ENCODE measurements around the gene FRG1.
"Not testable (repeated sequence)": the region's sequence is repeated elsewhere in the genome, so short reads cannot be mapped to it uniquely, and the experiment has no call there.

The FRG1 gene

GRCh38 chr4:189940178-189941004 is at the start of gene FRG1:
Gene FRG1, plus strand, starts transcription at chr4:189940872. Its CDS starts 138 bp downstream, at chr4:189941010.
- no peak for DNase-seq

DNA sequence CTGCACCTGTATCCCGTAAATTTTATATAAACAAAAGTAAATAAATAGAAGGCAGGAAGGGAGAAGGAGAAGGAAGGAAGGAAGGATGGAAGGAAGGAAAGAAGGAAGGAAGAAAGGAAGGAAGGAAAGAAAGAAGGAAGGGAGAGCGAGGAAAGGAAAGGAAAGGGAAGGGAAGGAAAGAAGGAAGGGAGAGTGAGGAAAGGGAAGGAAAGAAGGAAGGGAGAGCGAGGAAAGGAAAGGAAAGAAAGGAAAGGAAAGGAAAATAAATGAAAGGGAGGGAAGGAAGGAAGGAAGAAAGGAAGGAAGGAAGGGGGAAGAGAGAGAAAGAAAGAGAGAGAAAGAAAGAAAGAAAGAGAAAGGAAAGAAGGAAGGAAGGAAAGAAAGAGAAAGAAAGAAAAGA is 43.0 kb upstream of the FRG1 start:
- no peak for DNase-seq

DNA sequence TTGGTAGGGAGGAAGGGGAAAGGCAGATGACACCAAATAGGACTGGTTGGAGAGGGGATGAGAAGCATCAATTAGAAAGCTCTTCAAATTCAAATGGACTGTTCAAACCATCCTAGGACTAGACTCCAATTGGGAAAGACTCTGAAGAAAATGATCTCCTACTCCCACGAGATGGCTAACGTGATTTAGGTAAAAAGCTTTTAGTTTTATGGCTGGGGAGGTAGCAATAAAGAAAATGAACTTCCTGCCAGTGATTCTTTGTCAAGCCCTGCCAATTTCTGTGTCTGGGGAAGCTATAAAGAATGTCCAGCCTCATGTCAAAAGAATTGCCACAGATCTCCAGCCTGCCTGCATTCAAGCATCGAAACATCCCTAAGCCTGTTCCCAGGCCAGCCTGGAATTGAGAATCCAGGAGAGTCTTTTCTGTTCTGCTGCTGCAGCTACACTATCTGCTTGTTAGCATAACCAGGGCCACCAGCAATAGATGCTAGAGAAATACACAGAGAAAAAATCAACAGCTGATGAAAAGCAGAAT is 41.1 kb upstream of the FRG1 start:
- DNase-seq = not testable (repeated sequence)

GRCh38 chr4:189904420-189905027 is 36.1 kb upstream of the FRG1 start:
- not testable (repeated sequence) for DNase-seq

DNA sequence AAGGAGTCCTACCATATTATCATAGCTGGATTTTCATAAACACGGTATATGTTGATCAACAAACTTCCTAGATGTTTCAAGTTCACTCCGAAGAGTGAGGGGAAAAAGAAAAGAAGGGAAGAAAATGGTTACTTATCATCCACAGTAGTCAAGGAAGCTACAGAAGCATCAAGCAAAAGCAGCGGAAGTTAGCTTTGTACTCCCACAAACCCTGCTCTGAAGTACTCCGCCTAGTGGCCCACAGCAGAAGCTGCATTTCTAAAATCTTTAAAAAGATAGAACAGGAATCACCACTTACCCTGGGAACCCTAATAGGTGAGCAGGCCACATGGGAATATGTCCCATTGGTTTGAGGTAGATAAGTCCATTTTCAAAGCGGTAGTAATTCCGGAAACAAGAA is 28.5 kb upstream of the FRG1 start:
- DNase-seq = no peak

DNA sequence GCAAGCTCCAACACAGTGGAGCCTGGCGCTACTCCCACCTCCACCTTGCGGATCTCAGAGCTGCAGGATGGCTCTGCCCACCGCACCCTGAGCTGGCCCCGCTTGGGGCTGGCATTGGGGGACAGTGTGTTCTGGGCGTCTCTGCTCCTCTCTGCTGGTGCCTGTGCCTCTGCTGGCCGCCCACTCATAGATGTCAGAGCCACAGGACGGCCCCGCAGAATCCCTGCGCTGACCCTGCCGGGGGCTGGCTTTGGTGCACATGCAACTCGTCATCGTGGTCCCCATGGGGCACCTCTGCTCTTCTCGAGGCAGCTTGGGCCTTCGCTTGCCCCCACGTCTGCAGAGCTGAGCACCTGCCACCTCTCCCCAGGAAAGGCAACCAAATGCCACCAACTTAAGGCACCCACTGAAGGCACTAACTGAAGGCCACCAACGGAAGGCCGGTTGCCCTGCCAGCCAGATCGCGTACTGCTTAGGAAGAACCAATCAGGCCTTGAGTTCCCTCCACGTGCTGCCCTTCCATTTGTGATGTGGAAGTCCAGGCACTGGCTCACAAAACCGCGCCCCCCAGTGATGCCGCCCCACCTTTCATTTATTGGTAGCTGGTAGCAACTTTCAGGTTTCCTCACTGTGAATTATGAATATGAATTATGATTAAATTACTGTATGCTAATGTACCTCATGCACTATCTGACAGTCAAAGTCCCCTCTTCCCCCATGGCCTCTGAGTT is 23.3 kb upstream of the FRG1 start:
- DNase-seq = no peak

GRCh38 chr4:189921058-189921457 is 19.6 kb upstream of the FRG1 start:
- no peak for DNase-seq

DNA sequence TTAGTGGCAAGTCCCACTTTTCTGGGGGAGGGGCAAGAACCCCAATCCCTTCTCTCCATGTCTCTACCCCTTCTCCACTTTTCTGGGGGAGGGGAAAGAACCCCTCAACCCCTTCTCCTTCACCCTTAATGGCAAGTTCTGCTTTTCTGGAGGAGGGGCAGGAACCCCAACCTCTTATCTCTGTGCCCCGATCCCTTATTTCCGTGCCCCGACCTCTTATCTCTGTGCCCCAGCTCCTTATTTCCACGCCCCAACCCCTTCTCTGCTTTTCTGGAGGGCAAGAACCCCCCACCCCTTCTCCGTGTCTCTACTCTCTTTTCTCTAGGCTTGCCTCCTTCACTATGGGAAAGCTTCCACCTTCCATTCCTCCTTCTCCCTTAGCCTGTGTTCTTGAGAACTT is 13.9 kb upstream of the FRG1 start:
- not testable (repeated sequence) for DNase-seq

GRCh38 chr4:189941005-189941450 is 356 bp downstream of the FRG1 start:
- DNase-seq = no peak

- DNase-seq = not testable (repeated sequence)
These were observed 1.7 kb downstream of the FRG1 start for GRCh38 chr4:189942412-189942811.

DNA sequence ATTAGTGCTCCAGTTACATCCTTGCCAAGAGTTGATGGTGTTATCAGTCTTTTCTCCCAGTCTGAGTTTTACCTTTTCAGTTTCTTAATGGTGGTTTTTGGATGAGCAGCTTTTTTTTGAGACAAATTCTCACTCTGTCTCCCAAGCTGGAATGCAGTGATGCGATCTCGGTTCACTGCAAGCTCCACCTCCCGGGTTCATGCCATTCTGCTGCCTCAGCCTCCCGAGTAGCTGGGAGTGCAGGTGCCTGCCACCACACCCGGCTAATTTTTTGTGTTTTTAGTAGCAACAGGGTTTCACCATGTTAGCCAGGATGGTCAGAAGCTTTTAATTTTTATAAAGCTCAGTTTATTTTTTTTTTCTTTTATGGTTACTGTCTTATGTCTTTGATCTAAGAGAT is 3.4 kb downstream of the FRG1 start:
- DNase-seq = not testable (repeated sequence)

DNA sequence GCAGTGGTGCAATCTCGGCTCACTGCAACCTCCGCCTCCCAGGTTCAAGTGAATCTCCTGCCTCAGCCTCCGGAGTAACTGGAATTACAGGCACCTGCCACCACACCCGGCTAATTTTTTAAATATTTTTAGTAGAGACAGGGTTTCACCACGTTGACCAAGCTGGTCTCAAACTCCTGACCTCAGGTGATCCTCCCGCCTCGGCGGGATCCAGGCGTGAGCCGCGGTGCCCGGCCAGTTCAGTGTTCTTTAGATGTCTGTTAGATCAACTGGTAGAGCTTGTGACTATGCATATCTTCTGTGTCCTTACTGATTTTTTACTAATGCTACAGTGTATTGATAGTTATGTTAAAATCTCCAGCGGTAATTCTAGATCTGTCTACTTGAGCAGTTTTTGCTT is 6.2 kb downstream of the FRG1 start:
- not testable (repeated sequence) for DNase-seq

- DNase-seq = not testable (repeated sequence)
These were observed 7.8 kb downstream of the FRG1 start for GRCh38 chr4:189948486-189948885.

DNA sequence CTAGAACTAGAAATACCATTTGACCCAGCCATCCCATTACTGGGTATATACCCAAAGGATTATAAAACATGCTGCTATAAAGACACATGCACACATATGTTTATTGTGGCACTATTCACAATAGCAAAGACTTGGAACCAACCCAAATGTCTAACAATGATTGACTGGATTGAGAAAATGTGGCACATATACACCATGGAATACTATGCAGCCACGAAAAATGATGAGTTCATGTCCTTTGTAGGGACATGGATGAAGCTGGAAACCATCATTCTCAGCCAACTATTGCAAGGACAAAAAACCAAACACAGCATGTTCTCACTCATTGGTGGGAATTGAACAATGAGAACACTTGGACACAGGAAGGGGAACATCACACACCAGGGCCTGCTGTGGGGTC is 28.6 kb downstream of the FRG1 start:
- DNase-seq = not testable (repeated sequence)

GRCh38 chr4:189973646-189974045 is 33.0 kb downstream of the FRG1 start:
- DNase-seq = no peak

DNA sequence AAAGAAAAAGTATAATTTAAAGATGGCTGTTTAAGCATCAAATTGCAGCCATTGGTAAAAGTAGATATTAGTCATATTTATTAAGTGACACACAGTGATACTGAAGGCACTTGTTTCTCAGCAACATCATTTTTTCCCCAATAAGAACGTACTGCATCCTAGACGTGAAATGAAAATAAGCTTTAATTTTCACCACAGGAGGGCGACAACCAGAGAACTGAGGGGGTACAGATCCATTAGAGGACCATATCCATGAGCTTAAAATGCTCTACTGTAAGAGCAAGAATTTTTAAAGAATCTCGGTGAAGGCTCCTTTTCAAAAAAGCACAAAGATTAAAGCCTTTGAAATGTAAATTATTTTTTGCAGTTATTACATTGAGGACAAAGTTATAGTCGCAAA is 33.4 kb downstream of the FRG1 start:
- DNase-seq = no peak

DNA sequence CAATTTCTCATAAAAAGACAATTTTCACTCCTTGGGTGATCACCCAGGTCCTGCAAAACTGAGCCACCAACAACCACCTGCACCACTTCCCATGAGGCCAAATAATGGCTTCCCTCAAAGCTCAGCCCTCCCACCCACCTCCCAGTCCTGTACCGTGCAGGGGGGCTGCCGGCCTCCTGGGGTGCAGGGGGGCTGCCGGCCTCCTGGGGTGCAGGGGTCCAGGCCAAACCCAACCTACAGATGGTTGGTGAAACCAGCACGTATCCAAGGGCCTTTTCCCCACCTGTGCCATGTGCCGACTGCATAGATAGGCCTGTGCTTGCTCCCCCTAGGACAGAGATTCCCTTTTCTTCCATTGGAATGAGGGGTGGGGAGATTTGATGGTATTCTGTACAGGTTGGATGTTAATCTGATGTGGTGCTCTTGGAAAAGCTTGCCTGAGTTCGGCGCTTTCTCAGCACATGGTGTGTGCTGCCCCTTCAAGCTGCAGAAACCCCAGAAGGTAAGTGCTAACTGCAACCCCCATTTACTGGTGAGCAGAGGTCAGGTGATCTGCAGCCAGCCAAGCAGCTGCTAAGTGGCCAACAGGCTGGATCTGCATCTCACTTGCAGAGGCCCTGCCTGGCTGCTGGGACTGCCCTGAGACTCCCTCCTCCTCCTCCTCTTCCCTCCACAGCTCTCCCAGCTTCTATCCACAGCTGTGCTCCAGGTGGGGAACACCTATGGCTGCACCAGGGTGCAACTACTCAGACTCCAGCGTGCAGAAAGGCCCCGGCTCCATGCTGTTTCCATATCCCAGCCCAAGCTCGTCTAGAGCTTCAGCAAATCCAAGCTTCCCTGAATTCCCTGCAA is 38.8 kb downstream of the FRG1 start:
- no peak for DNase-seq

DNA sequence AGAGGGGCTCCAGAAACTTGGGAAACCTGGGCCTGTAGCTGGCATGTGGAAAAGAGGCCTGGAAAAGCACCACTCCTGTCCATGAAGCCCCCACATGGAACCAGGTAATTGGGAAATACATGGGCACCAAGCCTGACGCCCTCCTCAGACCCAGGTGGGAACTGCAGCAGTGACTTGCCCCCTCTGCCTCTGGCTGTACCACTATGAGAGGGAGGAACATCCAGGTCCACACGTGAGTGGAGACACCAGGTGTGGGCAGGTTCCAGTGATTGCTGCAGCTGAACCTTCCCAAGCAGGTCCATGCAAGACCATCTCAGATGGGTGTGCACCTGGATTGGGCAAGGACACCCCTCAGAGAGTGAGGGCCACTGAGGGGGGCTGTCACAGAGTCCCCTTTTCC is 39.6 kb downstream of the FRG1 start:
- not testable (repeated sequence) for DNase-seq

GRCh38 chr4:189981970-189982369 is 41.3 kb downstream of the FRG1 start:
- DNase-seq = no peak

GRCh38 chr4:189983916-189984526 is 43.3 kb downstream of the FRG1 start:
- DNase-seq = not testable (repeated sequence)

- DNase-seq = not testable (repeated sequence)
These were observed 44.0 kb downstream of the FRG1 start for GRCh38 chr4:189984661-189985060.

All from COR-L47 (cell line).